ENCODE data around the gene OGFOD1. TPM values are rescaled to one million over a fixed set of nuclear protein-coding genes. Genes with fewer than 3 reads are reported as not detected.

OGFOD1 gene
- total RNA-seq (52.3 and 54.8 TPM in 2 replicates), polyA plus RNA-seq (16.5 and 26.6 TPM in 2 replicates), polyA minus RNA-seq (32.9 and 47.5 TPM in 2 replicates), Bru-seq, nascent RNA (percentile 82 among the genes with signal in this experiment), BruChase-seq, experiment 1, labeled RNA remaining after a 6-hour chase (percentile 78 among the genes with signal in this experiment), BruChase-seq, experiment 2, labeled RNA remaining after a 2-hour chase (percentile 75 among the genes with signal in this experiment)
- polyA plus RNA-seq (2011; cell fraction: cytosol; rRNA removed): 31.0 and 40.1 TPM in 2 replicates
- 21.6 and 28.6 TPM in 2 replicates for polyA plus RNA-seq (2011; cell fraction: nucleus; rRNA removed)
- 71.1 and 84.9 TPM in 2 replicates for polyA plus RNA-seq (2012)
- polyA minus RNA-seq (2011; cell fraction: cytosol; rRNA and poly(A)+ RNA removed): 23.4 TPM
- polyA minus RNA-seq (2011; cell fraction: nucleus; rRNA and poly(A)+ RNA removed): 13.9 and 26.3 TPM in 2 replicates
- long read RNA-seq, full-length matches to known transcripts: 140 of 174 reads
- long read RNA-seq, partial matches to known transcripts: 26 of 174 reads
- long read RNA-seq, other reads (novel, unspliced or antisense): 8 of 174 reads

DNA sequence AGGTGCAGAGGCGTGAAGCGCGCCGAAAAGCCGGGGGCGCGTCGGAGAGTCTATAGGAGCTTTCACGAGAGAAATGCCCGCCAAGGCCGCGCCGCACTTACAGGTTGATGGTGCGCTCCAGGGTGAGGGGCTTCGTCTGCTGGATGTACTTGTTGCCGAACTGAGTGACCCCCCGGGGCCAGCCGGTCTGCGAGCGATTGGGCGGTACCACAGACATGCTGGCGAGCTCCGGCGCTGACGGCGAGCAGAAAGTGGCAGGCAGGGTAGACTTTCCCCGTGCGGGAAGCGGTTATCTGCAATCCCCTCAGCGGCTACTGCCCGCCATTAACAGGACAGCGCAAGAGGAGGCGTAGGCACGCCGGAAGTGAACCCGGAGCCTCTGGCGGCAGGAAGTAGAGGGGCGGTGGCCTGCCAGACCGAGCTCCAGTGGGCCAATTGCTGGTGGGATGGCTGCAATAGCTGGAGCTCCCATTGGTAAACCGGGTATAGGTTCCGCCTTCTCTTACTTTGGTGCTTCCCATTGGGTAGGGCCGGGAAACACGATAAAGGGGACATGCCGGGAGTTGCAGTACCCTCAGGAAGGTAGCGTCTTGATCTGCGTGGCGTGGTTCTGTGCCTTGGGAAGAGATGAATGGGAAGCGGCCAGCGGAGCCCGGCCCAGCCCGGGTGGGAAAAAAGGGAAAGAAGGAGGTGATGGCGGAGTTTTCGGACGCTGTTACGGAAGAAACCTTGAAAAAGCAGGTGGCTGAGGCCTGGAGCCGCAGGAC, at the start of gene OGFOD1, which contains the start of gene NUDT21:
TSS of gene OGFOD1 (plus strand) at position 569 of the 767 bp plus-strand sequence. CDS start at position 628, 59 bp downstream.
TSS of gene NUDT21 (minus strand) at position 347 of the 767 bp plus-strand sequence. CDS start at position 217, 130 bp downstream.
- POLR2A ChIA-PET: interaction anchor here (0.5 kb wide), 1 partner anchor 12 kb away, joined by 11 read pairs; no protein-coding TSS in a partner anchor
- Histone ChIP-seq H3K9me3 (replicated peaks; ENCODE audit: control insufficient read depth, insufficient read depth, low read length) (no peaks in the 10 kb centered on the region), H3K27me3 (ENCODE audit: control insufficient read depth in 2 of 2, insufficient read depth in 2 of 2, low read length in 2 of 2) (no peaks in the 10 kb centered on the region), H3K27ac (ENCODE audit: insufficient read depth, low read depth, low read length) (peak within 1 kb of the TSS; percentile 50), H3K36me3 (ENCODE audit: control insufficient read depth in 2 of 2, extremely low read depth in 1 of 2, insufficient read depth in 2 of 2, low read length in 2 of 2) (peaks cover 0 to 15% of the 10 kb centered on the region in 2 experiments), H3K79me2 (ENCODE audit: control insufficient read depth, insufficient read depth, low read length) (peaks cover 65% of the 10 kb centered on the region), H3K9ac (replicated peaks; ENCODE audit: extremely low read depth, insufficient read depth, low read length) (peak within 1 kb of the TSS; percentile 78), H2AFZ (ENCODE audit: low read depth, low read length) (peak within 1 kb of the TSS; percentile 85), H3K4me2 (ENCODE audit: insufficient read depth, low read length) (peak within 1 kb of the TSS; percentile 90), H3K4me1 (ENCODE audit: control insufficient read depth, extremely low read depth, insufficient read depth, low read length) (peaks cover 30% of the 10 kb centered on the region), H4K20me1 (replicated peaks; ENCODE audit: control insufficient read depth, extremely low read depth, insufficient read depth, low read length) (no peaks in the 10 kb centered on the region), H3K9me1 (replicated peaks; ENCODE audit: control insufficient read depth, extremely low read depth, insufficient read depth, low read length) (no peaks in the 10 kb centered on the region), H3K4me3 (replicated peaks in 1 of 3; ENCODE audit: insufficient read depth in 1 of 3, low read depth in 1 of 3, low read length in 3 of 3) (peak within 1 kb of the TSS; percentile 80 to 99 (median 84))
- intact Hi-C loops (cut with micrococcal nuclease): loop anchor here (1.0 to 2.0 kb wide), 3 partner anchors 26 to 156 kb away; partner anchors contain the start of gene AMFR
- DNase-seq (ENCODE audit: low read depth, low spot score) (peak; percentile 98), FAIRE-seq (peak; percentile 90)
- dilution Hi-C loops (cut with MboI; ENCODE audit: extremely low pct_ligation_motif_present, low sequenced_read_pairs): no loop called here
- CTCF ChIA-PET: interaction anchor here (0.9 to 1.2 kb wide), 5 partner anchors 9 to 149 kb away, joined by 3 to 4 read pairs (median 3); no protein-coding TSS in a partner anchor
- BruUV-seq (replicated peaks): no TSS peak
- TF ChIP-seq EZH2 (IDR thresholded peaks at IDR 0.05; ENCODE audit: borderline replicate concordance, low read depth, low read length, severe bottlenecking): no peak
- TF ChIP-seq POLR2AphosphoS5 (IDR thresholded peaks at IDR 0.05; ENCODE audit: insufficient read depth, low read depth, low read length): peak; percentile 48
- TF ChIP-seq MYC (IDR thresholded peaks at IDR 0.05; ENCODE audit: low read depth, low read length): peak; percentile 4
- TF ChIP-seq FOS (IDR thresholded peaks at IDR 0.05; ENCODE audit: borderline replicate concordance, insufficient read depth, low read length): no peak
- TF ChIP-seq JUN (IDR thresholded peaks at IDR 0.05; ENCODE audit: borderline replicate concordance, insufficient read depth, insufficient read length, low read depth): no peak
- TF ChIP-seq CTCF (IDR thresholded peaks at IDR 0.05; ENCODE audit: extremely low read depth in 1 of 2, insufficient read depth in 1 of 2, low read depth in 1 of 2, low read length in 2 of 2): no peak
- peak; percentile 75 for TF ChIP-seq POLR2A (IDR thresholded peaks at IDR 0.05; ENCODE audit: low read depth, low read length)
- no peak for TF ChIP-seq GATA2 (IDR thresholded peaks at IDR 0.05; ENCODE audit: insufficient read depth, insufficient read length, low read depth, low read length)

Measured in endothelial cell of umbilical vein (primary cell).